HepG2 (cell line): ENCODE measurements around the gene TRAPPC4. TPM values are rescaled to one million over a fixed set of nuclear protein-coding genes. Genes with fewer than 3 reads are reported as not detected.
A peak's percentile ranks its signal among the peaks of the same experiment; 100 is the strongest.

Experiments used
- CC2D1A ChIP-seq: sonication (generic); formaldehyde crosslinking; IDR thresholded peaks from 2 replicates; pipeline ENCODE4 v1.8.1; 2023; ENCODE audit warnings: mild to moderate bottlenecking, missing genetic modification reagents
- EZH2 ChIP-seq: conservative IDR thresholded peaks from 2 replicates; pipeline ENCODE4 v1.6.1; 2012; ENCODE audit warnings: mild to moderate bottlenecking, low read depth, low read length, moderate library complexity
- IRX3 ChIP-seq: sonication (generic); formaldehyde crosslinking; IDR thresholded peaks from 2 replicates; pipeline ENCODE4 v1.8.1; 2023; ENCODE audit warnings: mild to moderate bottlenecking, low read depth, missing genetic modification reagents, borderline replicate concordance
- JUND ChIP-seq: sonication (generic); formaldehyde crosslinking; IDR thresholded peaks from 2 replicates; pipeline ENCODE4 v1.8.0; 2022; ENCODE audit warnings: mild to moderate bottlenecking, missing genetic modification reagents
- NFIC ChIP-seq: IDR thresholded peaks from 2 replicates; pipeline ENCODE4 v1.6.1; 2012; ENCODE audit warnings: mild to moderate bottlenecking, low read length, inconsistent platforms
- NFKBIZ ChIP-seq: IDR thresholded peaks from 2 replicates; pipeline ENCODE4 v1.6.1; 2018; ENCODE audit warnings: missing genetic modification reagents, missing compliant biosample characterization
- NR3C1 ChIP-seq: sonication (generic); formaldehyde crosslinking; IDR thresholded peaks from 2 replicates; pipeline ENCODE4 v1.4.0; 2020; ENCODE audit warnings: missing genetic modification reagents
- SOX13 ChIP-seq, 3 experiments: fragments of 450-650 bp in 1 of 3; sonication (generic) in 1 of 3; formaldehyde crosslinking in 1 of 3; IDR thresholded peaks in 2 of 3; conservative IDR thresholded peaks in 1 of 3; 2 replicates each; pipeline versions ENCODE4 v1.5.0 to v1.6.1; 2016 to 2020; ENCODE audit warnings: antibody characterized with exemption in 1 of 3, mild to moderate bottlenecking in 1 of 3, missing compliant biosample characterization in 1 of 3, missing genetic modification reagents in 1 of 3, moderate library complexity in 1 of 3
- ZNF263 ChIP-seq: sonication (generic); formaldehyde crosslinking; IDR thresholded peaks from 2 replicates; pipeline ENCODE4 v1.4.0; 2020; ENCODE audit warnings: missing genetic modification reagents
- ZNF282 ChIP-seq: fragments of 450-650 bp; IDR thresholded peaks from 2 replicates; pipeline ENCODE4 v1.6.1; 2018; ENCODE audit not compliant: partially characterized antibody
- ZNF549 ChIP-seq: sonication (generic); formaldehyde crosslinking; IDR thresholded peaks from 2 replicates; pipeline ENCODE4 v1.5.0; 2020; ENCODE audit warnings: missing genetic modification reagents
- ZNF660 ChIP-seq: sonication (generic); formaldehyde crosslinking; IDR thresholded peaks from 2 replicates; pipeline ENCODE4 v1.5.1; 2020; ENCODE audit warnings: mild to moderate bottlenecking, low read depth, missing genetic modification reagents, borderline replicate concordance
- polyA plus RNA-seq, 8 experiments: library from polyadenylated mRNA; depleted of rRNA in 3 of 8; stranded (reverse) in 7 of 8; unstranded in 1 of 8; fragments of >200 nt; fragmentation: Illumina TruSeq in 4 of 8; extraction: Trizol in 4 of 8; gene quantifications; 2 replicates each; pipeline versions ENCODE4 v1.2.1 to v1.2.3, GENCODE V29; 2011 to 2016; ENCODE audit warnings: low read depth in 4 of 8, missing spikeins in 1 of 8, mixed read lengths in 1 of 8; ENCODE audit not compliant: insufficient read depth in 1 of 8
- total RNA-seq, 5 experiments: library from RNA; depleted of rRNA; stranded (reverse); fragments of >200 nt; fragmentation: Illumina TruSeq; extraction: Trizol; gene quantifications; 2 replicates each; pipeline ENCODE4 v1.2.3, GENCODE V29; 2016; ENCODE audit warnings: low read depth in 1 of 5
- TF ChIP-seq, protein P1 (sequence below): sonication (generic); formaldehyde crosslinking; IDR thresholded peaks from 2 replicates; pipeline ENCODE4 v1.8.0; 2022; ENCODE audit warnings: missing genetic modification reagents, mild to moderate bottlenecking, moderate library complexity, borderline replicate concordance
- TF ChIP-seq, protein P2 (sequence below): sonication (generic); formaldehyde crosslinking; conservative IDR thresholded peaks from 2 replicates; pipeline ENCODE4 v1.8.0; 2022; ENCODE audit warnings: mild to moderate bottlenecking, moderate library complexity, missing genetic modification reagents
- TF ChIP-seq, protein P3 (sequence below): sonication (generic); formaldehyde crosslinking; IDR thresholded peaks from 2 replicates; pipeline ENCODE4 v1.8.1; 2022; ENCODE audit warnings: low read depth, mild to moderate bottlenecking, missing genetic modification reagents
- TF ChIP-seq, protein P4 (sequence below): IDR thresholded peaks from 2 replicates; pipeline ENCODE4 v1.6.1; 2016; ENCODE audit warnings: missing genetic modification reagents, missing compliant biosample characterization
- TF ChIP-seq, protein P5 (sequence below): sonication (generic); formaldehyde crosslinking; IDR thresholded peaks from 2 replicates; pipeline ENCODE4 v1.4.0; 2020; ENCODE audit warnings: missing genetic modification reagents

TRAPPC4 gene
- total and polyA plus RNA-seq, 2 of the 13 experiments (the other 11 are each of a cell fraction or from before 2014, with no cell fraction given) = 97.4 to 140 TPM

DNA sequence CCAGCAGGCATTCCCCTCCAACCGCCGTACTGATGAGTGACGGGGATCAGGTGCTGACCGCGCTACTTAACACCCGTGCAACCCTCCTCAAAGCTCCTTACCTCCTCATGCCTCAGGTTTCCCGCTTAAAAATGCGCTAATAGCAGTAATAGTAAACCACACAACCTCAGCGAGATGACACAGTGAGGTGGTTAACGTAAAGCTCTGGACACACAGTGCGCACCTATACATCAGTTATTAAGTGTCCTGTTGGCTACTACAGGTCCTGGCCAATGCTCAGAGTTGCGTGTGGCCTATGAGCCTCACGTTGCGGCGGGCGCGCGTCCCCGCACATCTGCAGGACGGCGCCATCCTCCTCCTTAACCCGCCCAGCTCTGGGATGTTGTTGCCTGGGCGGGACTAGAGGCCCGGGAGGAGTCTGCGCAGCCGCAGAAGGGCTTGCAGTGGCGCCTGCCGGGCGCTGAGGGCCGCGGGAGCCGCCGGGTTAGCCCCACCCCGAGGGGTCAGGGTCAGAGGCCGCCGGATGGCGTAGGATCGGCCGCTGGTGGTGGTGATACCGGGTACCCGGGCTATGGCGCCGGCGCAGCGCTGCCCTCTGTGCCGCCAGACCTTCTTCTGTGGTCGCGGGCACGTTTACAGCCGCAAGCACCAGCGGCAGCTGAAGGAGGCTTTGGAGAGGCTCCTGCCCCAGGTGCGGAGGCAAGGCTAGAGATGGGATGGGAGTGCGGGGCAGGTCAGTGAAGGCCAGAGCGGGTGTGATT, 20.8 kb upstream of the TRAPPC4 start, which contains the start of gene CENATAC (continued):
- TF ChIP-seq NR3C1 (no peak), ZNF549 (CRISPR knock-in tag) (no peak), IRX3 (no peak), CC2D1A (CRISPR knock-in tag) (no peak), ZNF282 (no peak), SOX13 (IDR thresholded peaks at IDR 0.05) (no peak), SOX13 (CRISPR knock-in tag; conservative IDR thresholded peaks at IDR 0.05 in 1 of 2, IDR thresholded peaks at IDR 0.05 in 1 of 2) (peak in 1 of 2 experiments; percentile 31; a peak in 1 of 4 replicates), NFIC (no peak), EZH2 (no peak), ZNF263 (CRISPR knock-in tag) (peak; percentile 56), NFKBIZ (CRISPR knock-in tag) (no peak; the same call in 1 of the 2 replicates), JUND (CRISPR knock-in tag) (no peak), ZNF660 (CRISPR knock-in tag) (no peak)
- TF ChIP-seq, protein P1, sequence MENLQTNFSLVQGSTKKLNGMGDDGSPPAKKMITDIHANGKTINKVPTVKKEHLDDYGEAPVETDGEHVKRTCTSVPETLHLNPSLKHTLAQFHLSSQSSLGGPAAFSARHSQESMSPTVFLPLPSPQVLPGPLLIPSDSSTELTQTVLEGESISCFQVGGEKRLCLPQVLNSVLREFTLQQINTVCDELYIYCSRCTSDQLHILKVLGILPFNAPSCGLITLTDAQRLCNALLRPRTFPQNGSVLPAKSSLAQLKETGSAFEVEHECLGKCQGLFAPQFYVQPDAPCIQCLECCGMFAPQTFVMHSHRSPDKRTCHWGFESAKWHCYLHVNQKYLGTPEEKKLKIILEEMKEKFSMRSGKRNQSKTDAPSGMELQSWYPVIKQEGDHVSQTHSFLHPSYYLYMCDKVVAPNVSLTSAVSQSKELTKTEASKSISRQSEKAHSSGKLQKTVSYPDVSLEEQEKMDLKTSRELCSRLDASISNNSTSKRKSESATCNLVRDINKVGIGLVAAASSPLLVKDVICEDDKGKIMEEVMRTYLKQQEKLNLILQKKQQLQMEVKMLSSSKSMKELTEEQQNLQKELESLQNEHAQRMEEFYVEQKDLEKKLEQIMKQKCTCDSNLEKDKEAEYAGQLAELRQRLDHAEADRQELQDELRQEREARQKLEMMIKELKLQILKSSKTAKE (CRISPR knock-in tag) = 0 out of 2 replicates have a peak, but pooled peaks have one; percentile 26
- TF ChIP-seq, protein P2, sequence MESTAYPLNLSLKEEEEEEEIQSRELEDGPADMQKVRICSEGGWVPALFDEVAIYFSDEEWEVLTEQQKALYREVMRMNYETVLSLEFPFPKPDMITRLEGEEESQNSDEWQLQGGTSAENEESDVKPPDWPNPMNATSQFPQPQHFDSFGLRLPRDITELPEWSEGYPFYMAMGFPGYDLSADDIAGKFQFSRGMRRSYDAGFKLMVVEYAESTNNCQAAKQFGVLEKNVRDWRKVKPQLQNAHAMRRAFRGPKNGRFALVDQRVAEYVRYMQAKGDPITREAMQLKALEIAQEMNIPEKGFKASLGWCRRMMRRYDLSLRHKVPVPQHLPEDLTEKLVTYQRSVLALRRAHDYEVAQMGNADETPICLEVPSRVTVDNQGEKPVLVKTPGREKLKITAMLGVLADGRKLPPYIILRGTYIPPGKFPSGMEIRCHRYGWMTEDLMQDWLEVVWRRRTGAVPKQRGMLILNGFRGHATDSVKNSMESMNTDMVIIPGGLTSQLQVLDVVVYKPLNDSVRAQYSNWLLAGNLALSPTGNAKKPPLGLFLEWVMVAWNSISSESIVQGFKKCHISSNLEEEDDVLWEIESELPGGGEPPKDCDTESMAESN (CRISPR knock-in tag) = peak; percentile 75; the same call in 1 of the 2 replicates
- TF ChIP-seq, protein P3, sequence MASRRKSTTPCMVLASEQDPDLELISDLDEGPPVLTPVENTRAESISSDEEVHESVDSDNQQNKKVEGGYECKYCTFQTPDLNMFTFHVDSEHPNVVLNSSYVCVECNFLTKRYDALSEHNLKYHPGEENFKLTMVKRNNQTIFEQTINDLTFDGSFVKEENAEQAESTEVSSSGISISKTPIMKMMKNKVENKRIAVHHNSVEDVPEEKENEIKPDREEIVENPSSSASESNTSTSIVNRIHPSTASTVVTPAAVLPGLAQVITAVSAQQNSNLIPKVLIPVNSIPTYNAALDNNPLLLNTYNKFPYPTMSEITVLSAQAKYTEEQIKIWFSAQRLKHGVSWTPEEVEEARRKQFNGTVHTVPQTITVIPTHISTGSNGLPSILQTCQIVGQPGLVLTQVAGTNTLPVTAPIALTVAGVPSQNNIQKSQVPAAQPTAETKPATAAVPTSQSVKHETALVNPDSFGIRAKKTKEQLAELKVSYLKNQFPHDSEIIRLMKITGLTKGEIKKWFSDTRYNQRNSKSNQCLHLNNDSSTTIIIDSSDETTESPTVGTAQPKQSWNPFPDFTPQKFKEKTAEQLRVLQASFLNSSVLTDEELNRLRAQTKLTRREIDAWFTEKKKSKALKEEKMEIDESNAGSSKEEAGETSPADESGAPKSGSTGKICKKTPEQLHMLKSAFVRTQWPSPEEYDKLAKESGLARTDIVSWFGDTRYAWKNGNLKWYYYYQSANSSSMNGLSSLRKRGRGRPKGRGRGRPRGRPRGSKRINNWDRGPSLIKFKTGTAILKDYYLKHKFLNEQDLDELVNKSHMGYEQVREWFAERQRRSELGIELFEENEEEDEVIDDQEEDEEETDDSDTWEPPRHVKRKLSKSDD (CRISPR knock-in tag) = peak; percentile 34; the same call in 1 of the 2 replicates
- TF ChIP-seq, protein P4, sequence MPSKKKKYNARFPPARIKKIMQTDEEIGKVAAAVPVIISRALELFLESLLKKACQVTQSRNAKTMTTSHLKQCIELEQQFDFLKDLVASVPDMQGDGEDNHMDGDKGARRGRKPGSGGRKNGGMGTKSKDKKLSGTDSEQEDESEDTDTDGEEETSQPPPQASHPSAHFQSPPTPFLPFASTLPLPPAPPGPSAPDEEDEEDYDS (CRISPR knock-in tag) = peak; percentile 98
- TF ChIP-seq, protein P5, sequence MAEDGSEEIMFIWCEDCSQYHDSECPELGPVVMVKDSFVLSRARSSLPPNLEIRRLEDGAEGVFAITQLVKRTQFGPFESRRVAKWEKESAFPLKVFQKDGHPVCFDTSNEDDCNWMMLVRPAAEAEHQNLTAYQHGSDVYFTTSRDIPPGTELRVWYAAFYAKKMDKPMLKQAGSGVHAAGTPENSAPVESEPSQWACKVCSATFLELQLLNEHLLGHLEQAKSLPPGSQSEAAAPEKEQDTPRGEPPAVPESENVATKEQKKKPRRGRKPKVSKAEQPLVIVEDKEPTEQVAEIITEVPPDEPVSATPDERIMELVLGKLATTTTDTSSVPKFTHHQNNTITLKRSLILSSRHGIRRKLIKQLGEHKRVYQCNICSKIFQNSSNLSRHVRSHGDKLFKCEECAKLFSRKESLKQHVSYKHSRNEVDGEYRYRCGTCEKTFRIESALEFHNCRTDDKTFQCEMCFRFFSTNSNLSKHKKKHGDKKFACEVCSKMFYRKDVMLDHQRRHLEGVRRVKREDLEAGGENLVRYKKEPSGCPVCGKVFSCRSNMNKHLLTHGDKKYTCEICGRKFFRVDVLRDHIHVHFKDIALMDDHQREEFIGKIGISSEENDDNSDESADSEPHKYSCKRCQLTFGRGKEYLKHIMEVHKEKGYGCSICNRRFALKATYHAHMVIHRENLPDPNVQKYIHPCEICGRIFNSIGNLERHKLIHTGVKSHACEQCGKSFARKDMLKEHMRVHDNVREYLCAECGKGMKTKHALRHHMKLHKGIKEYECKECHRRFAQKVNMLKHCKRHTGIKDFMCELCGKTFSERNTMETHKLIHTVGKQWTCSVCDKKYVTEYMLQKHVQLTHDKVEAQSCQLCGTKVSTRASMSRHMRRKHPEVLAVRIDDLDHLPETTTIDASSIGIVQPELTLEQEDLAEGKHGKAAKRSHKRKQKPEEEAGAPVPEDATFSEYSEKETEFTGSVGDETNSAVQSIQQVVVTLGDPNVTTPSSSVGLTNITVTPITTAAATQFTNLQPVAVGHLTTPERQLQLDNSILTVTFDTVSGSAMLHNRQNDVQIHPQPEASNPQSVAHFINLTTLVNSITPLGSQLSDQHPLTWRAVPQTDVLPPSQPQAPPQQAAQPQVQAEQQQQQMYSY (CRISPR knock-in tag) = no peak
